ENCODE measurements around the gene TDRD5. TPM values are rescaled to one million over a fixed set of nuclear protein-coding genes. Genes with fewer than 3 reads are reported as not detected.
A peak's percentile ranks its signal among the peaks of the same experiment; 100 is the strongest.

TDRD5 gene
- total RNA-seq, result 0.07 TPM in 1 of 3 replicates, not detected in the others

DNA sequence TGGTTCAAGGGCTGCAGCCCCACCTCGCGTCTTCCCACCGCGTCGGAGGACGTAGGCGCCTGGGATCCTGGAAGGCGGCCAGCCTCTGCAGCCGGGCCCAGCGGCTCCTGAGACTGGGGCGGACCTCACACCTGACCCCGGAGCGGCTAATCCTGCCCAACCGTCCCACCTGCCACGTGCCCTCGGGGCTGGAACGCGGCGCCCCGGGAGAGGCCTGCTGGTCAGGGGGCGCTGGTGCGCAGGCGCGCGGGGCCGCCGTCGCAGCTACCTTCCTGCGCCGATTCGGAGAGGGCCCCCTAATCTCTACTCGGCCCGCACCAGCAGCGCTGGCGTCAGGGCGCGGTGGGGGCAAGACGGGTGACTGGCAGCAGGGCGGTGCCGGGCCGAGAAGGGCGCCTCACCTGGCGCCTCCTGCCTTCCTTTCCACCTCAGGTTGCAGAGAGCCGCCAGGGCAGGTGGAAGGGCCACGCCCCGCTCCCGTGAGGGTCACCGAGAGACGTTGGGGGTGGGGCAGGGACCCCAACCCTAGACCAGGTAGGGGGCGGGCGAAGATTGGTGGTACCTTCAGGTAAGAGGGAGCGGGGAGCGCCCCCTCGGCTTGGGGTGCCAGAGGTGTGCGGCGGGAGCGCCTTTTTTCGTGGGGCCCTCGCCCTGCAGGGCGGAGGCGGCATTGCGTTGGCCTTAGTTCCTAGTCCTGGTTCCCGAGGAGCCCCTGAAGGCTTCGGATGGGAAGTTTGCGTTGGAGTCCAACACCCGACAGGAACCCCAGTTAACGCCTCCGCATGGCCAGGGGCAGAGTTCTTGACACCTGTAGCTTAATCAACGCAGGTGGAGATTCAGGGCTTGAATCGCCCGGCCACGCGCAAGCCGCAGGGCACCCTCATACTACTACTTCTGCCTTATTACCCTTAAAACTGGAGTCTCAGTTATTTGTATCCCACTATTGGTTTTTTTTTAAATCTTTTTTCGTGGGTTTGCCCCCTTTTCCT, at the start of gene TDRD5:
TDRD5 (plus strand) TSS at position 241 of the 989 bp plus-strand sequence. CDS start 784 bp downstream, outside the sequence.
- no peak for DNase-seq (ENCODE audit: low spot score in 2 of 2, unreplicated experiment in 2 of 2)
- TF ChIP-seq CTCF (IDR thresholded peaks at IDR 0.05; ENCODE audit: unreplicated experiment), result peak; percentile 23
- Mint-ChIP-seq H3K36me3 (no peaks in the 10 kb centered on the region), H3K4me1 (no peaks in the 10 kb centered on the region), H3K27me3 (ENCODE audit: low read depth) (peaks cover 61% of the 10 kb centered on the region), H3K4me3 (no peak within 1 kb of the TSS), H3K27ac (no peak within 1 kb of the TSS), H3K9me3 (no peaks in the 10 kb centered on the region)

DNA sequence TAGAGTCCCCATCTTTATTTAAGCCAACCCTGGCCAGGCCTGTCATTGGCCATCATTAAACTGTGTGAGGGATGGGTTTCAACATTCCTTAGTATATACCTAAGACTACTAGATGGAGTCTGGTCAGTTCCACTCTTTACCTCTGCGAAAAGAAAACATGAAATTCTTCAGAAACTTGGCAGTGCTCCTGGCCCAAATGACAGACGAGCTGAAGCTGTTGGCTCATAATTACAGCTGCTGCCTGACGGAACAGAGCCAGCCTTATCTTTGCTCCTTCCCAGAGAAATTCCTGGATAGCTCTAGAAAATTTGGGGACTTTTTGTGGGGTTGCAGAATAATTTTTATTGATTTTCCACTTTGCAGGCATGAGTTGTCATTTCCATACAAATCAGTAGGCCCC, 46.3 kb upstream of the TDRD5 start:
- no peak for TF ChIP-seq CTCF (IDR thresholded peaks at IDR 0.05; ENCODE audit: unreplicated experiment)
- H3K27ac Mint-ChIP-seq, result peak overlapping the region; percentile 77
- DNase-seq (ENCODE audit: low spot score in 2 of 2, unreplicated experiment in 2 of 2), result no peak

GRCh38 chr1:179547021-179547535, 44.6 kb upstream of the TDRD5 start:
- Mint-ChIP-seq H3K27me3 (ENCODE audit: low read depth) (no peaks in the 10 kb centered on the region), H3K9me3 (no peaks in the 10 kb centered on the region), H3K4me3 (no peak overlapping the region), H3K4me1 (peaks cover 29% of the 10 kb centered on the region), H3K27ac (peak overlapping the region; percentile 48), H3K36me3 (no peaks in the 10 kb centered on the region)
- no peak for TF ChIP-seq CTCF (IDR thresholded peaks at IDR 0.05; ENCODE audit: unreplicated experiment)
- DNase-seq (ENCODE audit: low spot score in 2 of 2, unreplicated experiment in 2 of 2), result no peak

More for the DNA sequence above, 46.3 kb upstream of the TDRD5 start:
- Mint-ChIP-seq H3K27me3 (ENCODE audit: low read depth) (no peaks in the 10 kb centered on the region), H3K4me3 (no peak overlapping the region), H3K36me3 (no peaks in the 10 kb centered on the region), H3K4me1 (peaks cover 29% of the 10 kb centered on the region), H3K9me3 (peaks cover 2% of the 10 kb centered on the region)

- H3K27me3 Mint-ChIP-seq (ENCODE audit: low read depth), result no peaks in the 10 kb centered on the region
- no peaks in the 10 kb centered on the region for H3K9me3 Mint-ChIP-seq
- no peak overlapping the region for H3K4me3 Mint-ChIP-seq
- H3K27ac Mint-ChIP-seq, result no peak overlapping the region
- no peaks in the 10 kb centered on the region for H3K36me3 Mint-ChIP-seq
- peaks cover 29% of the 10 kb centered on the region for H3K4me1 Mint-ChIP-seq
- TF ChIP-seq CTCF (IDR thresholded peaks at IDR 0.05; ENCODE audit: unreplicated experiment), result no peak
- no peak for DNase-seq (ENCODE audit: low spot score in 2 of 2, unreplicated experiment in 2 of 2)
These were observed 42.8 kb upstream of the TDRD5 start for GRCh38 chr1:179548666-179549367.

DNA sequence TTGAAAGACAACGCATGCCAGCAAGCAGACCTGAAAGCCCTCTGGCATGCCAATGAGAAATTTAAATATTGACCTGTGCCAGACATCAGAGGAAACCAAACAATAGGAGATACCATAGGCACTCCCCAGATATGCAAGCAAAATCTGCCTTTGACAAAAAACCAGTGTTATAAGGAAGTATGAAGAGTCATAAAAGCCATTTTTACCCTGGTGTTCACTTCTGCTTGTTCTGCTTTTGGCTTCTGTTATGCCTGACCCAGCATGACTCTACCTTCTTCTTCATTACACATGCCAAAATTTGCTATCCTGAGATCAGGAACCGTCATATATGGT, 42.3 kb upstream of the TDRD5 start:
- Mint-ChIP-seq H3K36me3 (no peaks in the 10 kb centered on the region), H3K9me3 (no peaks in the 10 kb centered on the region), H3K4me1 (peaks cover 29% of the 10 kb centered on the region), H3K27ac (no peak overlapping the region), H3K27me3 (ENCODE audit: low read depth) (no peaks in the 10 kb centered on the region), H3K4me3 (no peak overlapping the region)
- DNase-seq (ENCODE audit: low spot score in 2 of 2, unreplicated experiment in 2 of 2), result no peak
- no peak for TF ChIP-seq CTCF (IDR thresholded peaks at IDR 0.05; ENCODE audit: unreplicated experiment)
